PC-3 (cell line): ENCODE data around the gene EXOC2.

ENCODE experiments used
- EZH2 ChIP-seq: fragments of 300-600 bp; sonication (generic); IDR thresholded peaks from one replicate; pipeline ENCODE4 v1.6.1; 2017; ENCODE audit warnings: antibody characterized with exemption, mild to moderate bottlenecking, low read length; ENCODE audit not compliant: unreplicated experiment
- TF ChIP-seq, protein P1 (sequence below): fragments of 300-600 bp; sonication (generic); conservative IDR thresholded peaks from 2 replicates; pipeline ENCODE4 v1.5.1; 2017; ENCODE audit warnings: antibody characterized with exemption, low read depth, mild to moderate bottlenecking, low read length

DNA sequence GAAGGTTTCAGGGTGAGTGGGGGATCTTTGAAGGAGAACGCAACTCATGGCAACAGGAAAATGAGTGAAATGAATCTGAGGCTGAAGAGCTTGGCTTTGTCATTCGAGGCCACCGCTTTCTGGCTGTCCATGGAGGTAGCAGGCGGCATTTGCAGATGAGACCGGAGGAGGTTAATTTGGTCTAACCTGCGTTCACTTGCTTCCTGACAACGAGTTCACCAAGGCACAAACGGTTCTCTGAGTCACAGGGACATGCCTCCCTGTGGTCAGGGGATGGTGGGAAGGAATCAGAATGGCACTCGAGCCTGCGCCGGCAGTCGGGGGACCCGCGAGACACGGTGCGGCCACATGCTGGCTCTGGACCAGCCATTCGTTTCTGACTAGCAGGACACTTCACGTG lies 226.4 kb downstream of the EXOC2 start:
- TF ChIP-seq, protein P1, sequence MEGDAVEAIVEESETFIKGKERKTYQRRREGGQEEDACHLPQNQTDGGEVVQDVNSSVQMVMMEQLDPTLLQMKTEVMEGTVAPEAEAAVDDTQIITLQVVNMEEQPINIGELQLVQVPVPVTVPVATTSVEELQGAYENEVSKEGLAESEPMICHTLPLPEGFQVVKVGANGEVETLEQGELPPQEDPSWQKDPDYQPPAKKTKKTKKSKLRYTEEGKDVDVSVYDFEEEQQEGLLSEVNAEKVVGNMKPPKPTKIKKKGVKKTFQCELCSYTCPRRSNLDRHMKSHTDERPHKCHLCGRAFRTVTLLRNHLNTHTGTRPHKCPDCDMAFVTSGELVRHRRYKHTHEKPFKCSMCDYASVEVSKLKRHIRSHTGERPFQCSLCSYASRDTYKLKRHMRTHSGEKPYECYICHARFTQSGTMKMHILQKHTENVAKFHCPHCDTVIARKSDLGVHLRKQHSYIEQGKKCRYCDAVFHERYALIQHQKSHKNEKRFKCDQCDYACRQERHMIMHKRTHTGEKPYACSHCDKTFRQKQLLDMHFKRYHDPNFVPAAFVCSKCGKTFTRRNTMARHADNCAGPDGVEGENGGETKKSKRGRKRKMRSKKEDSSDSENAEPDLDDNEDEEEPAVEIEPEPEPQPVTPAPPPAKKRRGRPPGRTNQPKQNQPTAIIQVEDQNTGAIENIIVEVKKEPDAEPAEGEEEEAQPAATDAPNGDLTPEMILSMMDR, result no peak
- TF ChIP-seq EZH2, result no peak
